Forelimb muscle (tissue), 1 donor: ENCODE results near the gene BRMS1L. TPM values are rescaled to one million over a fixed set of nuclear protein-coding genes. Genes with fewer than 3 reads are reported as not detected.
"Not testable (repeated sequence)": the region's sequence is repeated elsewhere in the genome, so short reads cannot be mapped to it uniquely, and the experiment has no call there.

Source experiments
- DNase-seq: peaks from one replicate; pipeline ENCODE4 v3.0.0-alpha.2; 2013; ENCODE audit warnings: low read depth
- polyA plus RNA-seq: library from polyadenylated mRNA; unstranded; fragments of 120-200 nt; gene quantifications from one replicate; pipeline ENCODE4 v1.2.1, GENCODE V29; 2013; ENCODE audit not compliant: insufficient read length

BRMS1L gene
- polyA plus RNA-seq, 1 donor, result 21.5 TPM

DNA sequence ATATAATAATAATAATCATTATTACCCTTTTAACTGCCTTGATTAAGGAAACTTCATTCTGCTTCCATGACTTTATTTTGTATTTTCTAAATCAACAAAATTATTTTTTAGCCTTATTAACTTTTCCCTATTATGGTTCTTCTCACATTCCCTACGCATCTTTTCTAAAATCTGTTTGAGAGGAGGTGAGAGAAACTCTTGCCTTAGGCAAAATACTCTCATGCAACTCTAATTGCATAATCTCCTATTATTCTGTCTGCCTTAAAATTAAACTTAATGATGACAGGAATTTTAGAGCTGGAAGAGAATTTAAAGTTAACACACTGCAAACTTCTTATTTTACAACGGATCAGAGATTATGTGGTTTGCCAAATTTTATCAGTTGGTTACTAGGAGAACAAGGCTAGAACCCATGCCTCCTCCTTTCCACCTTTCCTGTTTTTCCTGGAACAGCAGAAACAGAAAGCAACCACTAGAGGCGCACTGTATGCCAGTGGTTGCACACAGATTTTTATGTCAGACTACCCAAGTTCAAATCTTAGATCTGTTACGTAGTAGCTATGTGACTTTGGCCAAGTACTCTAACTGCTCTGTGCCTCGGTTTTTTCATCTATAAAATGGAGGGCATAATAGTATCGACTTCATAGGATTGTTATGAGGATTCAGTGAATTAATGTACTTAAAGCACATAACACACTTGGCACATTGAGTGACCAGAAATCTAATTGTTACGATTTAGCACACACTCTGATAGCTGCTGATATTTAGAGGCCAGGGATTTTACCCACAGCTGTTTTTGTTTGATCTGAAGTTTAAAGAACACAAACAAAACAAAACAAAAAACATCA is 4.3 kb upstream of the BRMS1L start:
- DNase-seq, result no peak

DNA sequence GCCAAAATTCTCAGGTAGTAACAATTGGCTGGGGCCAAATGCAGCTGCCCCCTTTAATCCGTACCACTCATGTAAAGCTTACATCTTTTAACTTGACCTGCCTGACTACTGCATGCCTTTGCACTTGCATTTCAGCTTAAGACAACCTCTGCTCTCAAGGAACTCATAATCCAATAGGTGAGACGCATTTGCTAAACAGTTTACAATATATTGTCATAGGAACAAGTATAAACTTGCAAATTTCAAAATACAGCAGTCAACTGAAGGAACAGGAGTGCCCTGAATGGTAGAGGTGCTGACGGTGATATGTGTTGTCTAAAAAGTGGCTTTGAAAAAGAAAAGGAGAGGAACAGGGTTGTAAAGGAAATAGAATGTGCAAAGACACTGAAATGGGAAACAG is 3.6 kb upstream of the BRMS1L start:
- no peak for DNase-seq

DNA sequence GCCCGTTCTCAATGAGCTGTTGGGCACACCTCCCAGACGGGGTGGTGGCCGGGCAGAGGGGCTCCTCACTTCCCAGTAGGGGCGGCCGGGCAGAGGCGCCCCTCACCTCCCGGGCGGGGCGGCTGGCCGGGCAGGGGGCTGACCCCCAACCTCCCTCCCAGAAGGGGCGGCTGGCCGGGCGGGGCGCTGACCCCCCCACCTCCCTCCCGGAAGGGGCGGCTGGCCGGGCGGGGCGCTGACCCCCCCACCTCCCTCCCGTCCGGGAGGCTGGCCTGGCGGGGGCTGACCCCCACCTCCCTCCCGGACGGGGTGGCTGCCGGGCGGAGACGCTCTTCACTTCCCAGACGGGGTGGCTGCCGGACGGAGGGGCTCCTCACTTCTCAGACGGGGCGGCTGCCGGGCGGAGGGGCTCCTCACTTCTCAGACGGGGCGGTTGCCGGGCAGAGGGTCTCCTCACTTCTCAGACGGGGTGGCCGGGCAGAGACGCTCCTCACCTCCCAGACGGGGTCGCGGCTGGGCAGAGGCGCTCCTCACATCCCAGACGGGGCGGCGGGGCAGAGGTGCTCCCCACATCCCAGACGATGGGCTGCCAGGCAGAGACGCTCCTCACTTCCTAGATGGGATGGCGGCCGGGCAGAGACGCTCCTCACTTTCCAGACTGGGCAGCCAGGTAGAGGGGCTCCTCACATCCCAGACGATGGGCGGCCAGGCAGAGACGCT is 1.5 kb upstream of the BRMS1L start:
- not testable (repeated sequence) for DNase-seq

DNA sequence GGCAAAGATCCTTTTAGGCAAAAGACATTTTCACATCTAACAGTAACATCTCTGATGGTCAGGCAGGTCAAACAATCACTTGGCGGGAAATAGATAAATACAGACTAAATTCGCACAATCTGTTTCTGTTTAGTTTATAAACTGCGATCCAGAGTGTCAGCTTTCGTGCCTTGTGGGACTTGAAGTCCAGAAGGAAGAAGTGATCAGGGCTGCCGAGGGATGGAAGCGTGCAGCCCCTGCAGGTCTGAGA is 245 bp upstream of the BRMS1L start:
- no peak for DNase-seq

DNA sequence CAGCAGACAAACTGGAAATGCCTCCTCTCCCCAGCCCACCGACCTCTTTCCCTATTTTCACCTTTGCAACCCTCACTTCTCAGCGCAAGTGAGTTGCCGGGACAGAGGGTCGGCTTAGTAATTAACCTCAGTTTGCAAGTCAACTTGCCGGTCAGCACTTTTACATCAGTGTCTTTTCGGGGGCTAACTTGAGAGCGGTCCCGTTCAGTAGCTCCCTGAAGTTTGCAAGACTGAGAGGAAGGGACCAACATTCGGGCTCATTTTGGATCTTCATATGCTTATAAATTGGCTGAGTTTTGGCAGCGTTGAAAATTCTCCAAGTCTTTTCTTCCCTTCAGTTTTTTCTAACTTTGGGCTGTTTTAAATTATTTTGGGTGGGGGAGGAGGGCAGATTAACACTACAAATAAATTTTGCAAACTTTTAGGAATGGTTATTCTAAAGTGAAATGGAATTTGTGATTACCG is 846 bp downstream of the BRMS1L start:
- DNase-seq, result no peak

DNA sequence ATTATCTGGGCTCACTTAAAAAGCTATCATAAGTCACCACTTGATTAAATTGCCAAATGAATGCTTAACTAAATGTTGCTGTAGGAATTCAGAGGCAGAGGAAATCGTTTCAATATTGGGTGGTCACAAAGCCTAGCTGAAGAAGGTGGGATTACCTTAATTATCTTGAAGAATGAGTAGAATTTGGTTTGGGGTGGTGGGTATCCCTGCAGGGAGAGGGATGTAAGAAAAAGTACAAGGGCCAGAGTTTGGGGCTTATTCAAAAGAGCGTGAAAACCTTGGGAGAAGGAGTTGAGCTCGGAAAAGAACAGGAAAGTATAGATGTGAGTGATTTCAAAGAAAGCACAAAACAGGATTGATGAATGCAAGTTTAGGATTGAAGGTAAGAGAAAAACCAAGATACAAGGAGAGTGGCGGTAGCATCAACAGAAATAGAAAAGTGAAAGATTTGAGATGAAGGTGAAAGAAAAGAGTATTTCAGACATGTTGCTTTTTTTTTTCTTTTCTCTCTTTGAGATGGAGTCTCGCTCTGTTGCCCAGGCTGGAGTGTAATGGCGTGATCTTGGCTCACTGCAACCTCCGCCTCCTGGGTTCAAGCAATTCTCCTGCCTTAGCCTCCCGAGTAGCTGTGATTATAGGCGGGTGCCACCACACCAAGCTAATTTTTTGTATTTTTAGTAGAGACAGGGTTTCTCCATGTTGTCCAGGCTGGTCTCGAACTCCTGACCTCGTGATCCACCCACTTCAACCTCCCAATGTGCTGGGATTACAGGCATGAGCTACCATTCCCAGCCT is 1.7 kb downstream of the BRMS1L start:
- no peak for DNase-seq

DNA sequence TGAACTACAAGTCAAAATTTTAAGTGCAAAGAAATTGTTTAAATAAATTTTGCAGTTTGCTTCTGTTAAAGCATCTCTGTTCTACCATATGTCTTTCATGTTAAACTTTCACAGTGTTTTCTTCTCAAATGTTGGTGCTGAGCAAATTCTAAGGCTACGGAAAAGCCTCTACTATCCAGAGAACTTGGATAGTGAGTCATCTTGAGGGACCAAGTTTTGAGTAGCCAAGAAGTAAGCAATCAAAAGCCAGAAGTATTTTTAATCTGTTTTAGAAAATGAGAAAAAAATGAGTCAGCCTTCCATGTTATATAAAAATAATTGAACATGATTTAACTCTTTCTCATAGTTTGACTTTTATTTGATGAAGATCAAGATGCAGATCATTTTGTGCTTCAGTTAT is 3.3 kb downstream of the BRMS1L start:
- no peak for DNase-seq

DNA sequence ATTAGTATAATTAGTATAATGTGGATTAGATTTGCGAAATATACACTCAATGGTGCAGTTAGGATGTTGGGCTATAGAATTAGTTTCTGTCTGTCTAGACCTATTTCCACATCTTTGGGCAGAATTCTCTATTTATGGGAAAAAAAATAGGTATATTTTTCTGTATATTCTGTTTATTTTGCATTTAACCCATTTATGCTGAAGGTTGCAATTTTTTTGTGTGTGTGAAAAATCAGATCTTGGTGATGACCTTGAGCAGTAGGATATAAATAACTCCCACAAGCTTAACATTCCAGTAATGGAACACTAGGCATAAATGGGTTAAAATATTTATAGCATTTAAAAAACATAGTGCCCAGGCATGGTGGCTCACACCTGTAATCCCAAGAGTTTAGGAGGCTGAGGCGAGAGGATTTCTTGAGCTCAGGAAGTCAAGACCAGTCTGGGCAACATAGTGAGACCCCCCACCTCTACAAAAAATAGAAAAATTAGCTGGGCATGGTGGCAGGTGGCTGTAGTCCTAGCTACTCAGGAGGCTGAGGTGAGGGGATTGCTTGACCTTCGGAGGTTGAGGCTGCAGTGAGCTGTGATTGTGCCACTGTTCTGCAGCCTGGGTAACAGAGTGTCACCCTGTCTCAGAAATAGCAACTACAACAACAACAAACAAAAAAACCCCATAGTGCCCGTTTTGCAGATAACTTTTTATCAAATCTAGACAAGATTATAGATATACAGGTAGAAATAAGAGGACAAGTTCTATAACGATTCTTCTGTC is 9.3 kb downstream of the BRMS1L start:
- DNase-seq, result no peak

DNA sequence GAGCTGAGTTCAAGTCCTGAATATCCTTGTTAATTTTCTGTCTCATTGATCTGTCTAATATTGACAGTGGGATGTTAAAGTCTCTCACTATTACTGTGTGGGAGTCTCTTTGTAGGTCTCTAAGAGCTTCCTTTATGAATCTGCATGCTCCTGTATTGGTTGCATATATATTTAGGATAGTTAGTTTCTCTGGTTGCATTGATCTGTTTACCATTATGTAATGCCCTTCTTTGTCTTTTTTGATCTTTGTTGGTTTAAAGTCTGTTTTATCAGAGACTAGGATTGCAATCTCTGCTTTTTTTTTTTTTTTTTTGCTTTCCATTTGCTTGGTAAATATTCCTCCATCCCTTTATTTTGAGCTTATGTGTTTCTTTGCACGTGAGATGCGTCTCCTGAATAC is 15.6 kb downstream of the BRMS1L start:
- DNase-seq, result not testable (repeated sequence)

DNA sequence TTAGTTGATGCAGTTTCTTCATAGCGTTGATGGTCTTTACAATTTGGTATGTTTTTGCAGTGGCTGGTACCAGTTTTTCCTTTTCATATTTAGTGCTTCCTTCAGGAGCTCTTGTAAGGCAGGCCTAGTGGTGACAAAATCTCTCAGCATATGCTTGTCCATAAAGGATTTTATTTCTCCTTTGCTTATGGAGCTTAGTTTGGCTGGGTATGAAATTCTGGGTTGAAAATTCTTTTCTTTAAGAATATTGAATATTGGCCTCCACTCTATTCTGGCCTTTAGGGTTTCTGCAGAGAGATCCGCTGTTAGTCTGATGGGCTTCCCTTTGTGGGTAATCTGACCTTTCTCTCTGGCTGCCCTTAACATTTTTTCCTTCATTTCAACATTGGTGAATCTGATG is 16.1 kb downstream of the BRMS1L start:
- not testable (repeated sequence) for DNase-seq

DNA sequence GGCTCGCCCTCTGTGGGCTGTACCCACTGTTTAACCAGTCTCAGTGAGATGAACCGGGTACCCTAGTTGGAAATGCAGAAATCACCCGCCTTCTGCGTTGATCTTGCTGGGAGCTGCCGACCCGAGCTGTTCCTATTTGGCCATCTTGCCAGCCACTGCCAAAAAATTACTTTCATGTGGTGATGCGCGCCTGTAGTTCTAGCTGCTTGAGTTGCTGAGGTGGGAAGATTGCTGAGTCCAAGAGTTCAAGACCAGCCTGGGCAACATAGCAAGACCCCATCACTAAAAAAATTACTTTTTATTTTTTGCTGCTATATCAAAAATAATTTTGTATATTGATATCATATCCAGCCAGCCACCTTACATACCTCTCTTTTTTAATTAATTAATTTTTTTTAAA is 18.4 kb downstream of the BRMS1L start:
- no peak for DNase-seq

DNA sequence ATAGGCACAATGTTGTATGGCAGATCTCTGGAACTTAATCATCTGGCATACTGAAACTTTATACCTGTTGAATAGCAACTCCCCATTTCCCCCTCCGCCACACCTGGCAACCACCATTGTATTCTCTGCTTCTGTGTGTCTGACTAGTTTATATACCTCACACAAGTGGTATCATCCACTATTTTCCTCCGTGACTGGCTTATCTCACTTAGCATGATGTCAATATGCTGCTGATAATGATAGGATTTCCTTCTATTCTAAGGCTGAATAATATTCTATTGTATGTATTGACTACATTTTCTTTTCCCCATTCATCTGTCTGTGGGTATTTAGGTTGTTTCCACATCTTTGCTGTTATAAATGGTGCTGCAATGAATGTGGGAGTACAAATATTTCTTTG is 21.5 kb downstream of the BRMS1L start:
- DNase-seq, result no peak

DNA sequence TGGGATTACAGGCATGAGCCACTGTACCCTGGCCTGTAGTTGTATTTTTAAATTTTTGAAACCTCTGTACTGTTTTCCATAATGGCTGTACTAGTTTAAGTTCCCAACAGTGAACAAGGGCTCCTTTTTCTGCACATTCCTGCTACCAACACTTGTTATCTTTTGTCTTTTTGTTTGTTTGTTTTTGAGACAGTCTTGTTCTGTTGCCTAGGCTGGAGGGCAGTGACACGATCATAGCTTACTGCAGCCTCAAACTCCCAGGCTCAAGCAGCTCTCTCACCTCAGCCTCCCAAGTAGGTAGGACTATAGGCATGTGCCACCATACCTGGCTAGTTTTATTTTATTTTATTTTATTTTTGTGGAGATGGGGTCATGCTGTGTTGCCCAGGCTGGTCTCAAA is 23.0 kb downstream of the BRMS1L start:
- no peak for DNase-seq

DNA sequence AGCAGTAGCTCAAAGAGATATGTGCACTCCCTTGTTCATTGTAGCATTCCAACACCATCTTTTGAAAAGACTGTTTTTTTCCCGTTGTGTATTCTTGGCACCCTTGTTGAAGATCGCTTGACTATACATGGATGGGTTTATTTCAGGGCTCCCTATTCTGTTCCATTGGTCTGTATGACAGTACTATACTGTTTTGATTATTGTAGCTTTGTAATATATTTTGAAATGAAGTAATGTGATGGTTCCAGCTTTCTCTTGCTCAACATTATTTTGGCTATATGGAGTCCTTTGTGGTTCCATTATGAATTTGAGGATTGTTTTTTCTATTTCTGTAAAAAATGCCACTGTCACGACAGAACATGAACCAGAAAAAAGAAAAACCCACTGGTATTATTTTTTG is 25.7 kb downstream of the BRMS1L start:
- no peak for DNase-seq

DNA sequence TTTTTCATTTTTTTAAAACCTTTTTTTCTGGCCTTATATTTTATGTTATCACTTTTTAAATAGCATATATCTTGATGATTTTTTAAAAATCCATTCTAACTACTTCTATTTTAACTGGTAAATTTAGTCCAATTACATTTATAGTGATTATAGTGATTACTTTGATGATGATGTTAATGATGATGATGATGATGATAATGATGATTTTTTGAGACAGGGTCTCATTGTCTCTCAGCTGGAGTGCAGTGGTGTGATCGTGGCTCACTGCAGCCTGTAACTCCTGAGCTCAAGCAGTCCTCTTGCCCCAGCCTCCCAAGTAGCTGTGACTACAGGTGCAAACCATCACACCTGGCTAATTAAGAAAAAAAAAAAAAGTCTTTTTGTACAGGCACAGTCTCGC is 27.1 kb downstream of the BRMS1L start:
- no peak for DNase-seq

DNA sequence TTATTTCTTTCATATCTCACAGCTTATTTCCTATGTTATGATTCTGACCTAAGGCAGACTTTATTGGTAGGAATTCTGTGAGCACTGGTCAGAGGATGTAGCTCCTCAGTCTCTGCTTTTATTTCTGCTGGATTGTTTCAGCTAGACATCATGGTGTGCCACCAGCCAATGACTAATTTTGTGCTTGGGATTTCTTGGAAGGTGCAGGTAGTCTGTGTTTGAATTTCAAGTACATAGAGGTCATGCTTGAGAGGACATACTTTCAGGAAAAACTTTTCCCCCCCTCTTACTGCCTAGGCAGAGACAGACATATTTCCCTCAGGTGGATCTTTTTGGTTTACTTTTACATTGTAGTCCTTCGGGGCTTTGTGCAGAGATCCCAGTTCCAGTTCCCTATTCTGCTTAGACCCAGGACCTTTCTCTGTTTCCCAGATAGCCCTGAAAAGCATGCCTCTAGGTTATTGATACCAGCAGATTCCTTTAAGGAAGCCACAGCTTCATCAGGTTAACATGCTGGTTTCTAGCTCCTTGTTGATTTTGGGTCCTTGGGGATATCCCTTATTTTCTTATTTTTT is 28.6 kb downstream of the BRMS1L start:
- no peak for DNase-seq

DNA sequence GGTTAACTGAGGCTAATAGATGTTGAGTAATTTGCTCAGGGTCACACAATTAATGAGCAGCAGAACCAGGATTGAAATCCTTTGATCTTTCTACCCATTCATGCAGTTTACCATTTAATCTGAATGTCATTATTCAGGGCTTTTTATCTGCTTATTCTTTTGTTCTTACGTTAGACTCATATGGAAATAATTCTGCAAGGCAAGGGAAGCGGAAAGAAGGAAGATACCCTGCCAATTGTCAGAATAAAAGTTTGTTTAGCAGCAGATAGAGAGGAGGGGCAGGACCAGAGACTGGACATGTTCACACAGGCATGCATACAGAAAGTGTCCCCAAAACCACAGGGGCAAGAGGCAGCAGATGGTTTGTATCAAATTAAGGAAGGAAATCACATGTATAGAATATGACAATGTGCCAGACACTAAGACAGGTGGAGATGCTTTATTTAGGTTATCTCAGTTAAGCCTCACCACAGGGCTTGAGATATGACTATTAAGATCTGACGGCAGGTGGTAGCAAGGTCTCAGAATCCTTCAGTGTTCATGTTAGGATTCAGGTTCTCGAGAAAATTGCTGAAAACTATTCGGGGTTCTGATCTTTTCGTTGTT is 29.8 kb downstream of the BRMS1L start:
- no peak for DNase-seq

DNA sequence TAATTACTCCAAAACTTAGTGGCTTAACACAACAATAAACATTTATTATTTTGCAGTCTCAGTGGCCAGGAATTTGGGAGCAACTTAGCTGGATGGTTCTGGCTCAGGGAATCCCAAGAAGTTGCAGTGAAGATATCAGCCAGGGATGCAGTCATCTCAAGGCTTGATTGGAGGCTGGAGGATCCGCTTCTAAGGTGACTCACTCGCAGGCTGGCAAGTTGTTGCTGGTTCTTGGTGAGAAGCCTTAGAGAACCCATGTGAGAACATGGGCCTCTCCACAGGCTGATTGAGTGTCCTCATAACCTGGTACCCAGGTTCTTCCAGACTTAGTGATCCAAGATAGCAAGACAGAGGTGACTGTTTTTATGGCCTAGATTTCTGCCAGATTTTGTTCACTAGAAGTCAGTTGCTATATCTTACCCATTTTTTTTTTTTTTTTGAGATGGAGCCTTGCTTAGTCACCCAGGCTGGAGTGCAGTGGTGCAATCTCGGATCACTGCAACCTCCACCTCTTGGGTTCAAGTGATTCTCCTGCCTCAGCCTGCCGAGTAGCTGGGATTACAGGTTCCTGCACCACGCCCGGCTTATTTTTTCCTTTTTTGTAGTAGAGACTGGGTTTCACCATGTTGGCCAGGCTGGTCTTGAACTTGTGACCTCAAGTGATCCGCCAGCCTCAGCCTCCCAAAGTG is 32.5 kb downstream of the BRMS1L start:
- DNase-seq, result no peak

DNA sequence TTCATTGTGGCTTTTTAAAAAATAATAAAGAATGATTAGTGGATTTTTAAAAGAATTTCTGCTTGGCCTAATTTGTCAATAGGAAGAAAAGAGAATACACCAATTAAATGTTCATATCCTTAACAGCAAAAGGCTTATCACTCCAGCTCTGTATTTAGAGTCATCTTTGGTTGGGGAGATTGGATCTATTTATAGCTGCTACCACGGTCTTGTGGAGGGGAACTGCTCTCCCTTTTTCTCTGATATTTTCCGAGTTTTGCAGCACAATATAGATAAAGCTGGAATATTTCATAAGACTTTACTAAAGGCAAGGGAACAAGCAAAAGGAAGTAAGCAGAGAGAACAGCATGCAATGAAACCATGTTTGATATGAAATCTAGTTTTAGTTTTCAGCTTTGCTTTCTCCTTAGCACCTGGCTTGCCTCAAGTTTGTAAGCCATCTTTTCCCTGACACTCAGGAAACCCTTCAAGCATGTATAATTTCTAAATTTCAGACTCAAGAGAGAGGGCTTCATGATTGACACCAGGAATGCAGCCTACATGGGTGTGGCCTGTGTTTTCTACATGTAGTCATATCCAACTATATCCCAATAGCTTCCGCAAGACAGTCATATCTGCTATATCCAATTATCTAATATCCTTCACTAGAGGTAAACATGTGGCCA is 35.2 kb downstream of the BRMS1L start:
- no peak for DNase-seq
